ENCODE data around the gene WDR31.
"Not testable (repeated sequence)": the region's sequence is repeated elsewhere in the genome, so short reads cannot be mapped to it uniquely, and the experiment has no call there.

WDR31 gene

DNA sequence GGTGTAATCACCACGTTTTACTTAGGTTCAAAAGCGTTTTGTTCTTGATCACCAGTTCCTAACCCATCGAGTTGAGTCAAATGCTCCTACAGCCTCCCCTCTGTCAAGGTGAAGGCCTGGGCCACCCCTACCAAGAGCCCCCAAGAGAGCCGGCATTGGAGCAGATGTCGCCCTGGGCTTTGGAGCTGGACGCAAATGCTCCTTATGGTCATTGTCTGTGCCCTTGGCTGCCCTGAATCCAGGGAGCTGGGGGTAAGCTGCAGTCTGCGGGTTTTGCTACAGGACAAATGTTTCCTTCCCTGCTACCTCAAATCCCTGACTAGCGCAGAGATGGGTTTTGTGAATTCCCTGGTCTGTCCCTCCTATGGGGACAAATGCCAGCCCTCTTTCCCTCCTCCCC, 41.8 kb downstream of the WDR31 start:
- no peak for DNase-seq (ENCODE audit: low read depth in 2 of 2)

DNA sequence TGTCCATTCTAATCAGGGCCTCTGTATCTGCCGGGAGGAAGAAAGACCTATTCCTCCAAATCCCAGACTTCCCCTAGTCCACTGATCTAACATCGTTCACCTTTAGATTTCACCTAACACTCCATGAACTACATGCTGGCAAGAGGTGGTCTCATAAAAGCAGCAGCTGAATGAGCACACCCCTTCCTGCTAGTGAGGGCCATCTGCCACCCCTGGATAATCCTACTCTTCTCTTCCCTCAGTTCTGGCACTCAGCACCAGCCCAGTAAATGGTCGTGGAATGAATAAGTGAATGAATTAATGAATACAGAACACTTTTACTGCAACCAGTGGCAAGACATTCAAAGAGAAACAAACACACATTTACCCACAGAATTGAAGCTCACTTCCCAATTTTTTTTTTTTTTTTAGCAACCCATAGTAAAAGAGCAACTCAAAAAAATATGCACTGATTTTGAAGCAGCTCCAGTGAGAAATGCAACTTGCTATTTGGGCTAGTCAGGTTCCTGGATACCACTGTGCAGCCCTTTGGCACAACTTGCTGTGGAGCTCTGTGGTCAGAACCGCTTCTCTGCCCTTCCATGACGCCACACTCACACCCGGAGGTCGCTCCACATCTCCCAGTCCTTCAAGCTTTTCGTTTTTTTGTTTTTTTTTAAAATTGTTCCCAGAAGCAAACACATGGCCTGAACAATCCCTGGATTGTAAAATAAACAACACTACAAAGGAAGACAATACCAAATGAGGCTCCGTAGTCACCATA, 43.1 kb downstream of the WDR31 start:
- DNase-seq (ENCODE audit: low read depth in 2 of 2) = no peak

DNA sequence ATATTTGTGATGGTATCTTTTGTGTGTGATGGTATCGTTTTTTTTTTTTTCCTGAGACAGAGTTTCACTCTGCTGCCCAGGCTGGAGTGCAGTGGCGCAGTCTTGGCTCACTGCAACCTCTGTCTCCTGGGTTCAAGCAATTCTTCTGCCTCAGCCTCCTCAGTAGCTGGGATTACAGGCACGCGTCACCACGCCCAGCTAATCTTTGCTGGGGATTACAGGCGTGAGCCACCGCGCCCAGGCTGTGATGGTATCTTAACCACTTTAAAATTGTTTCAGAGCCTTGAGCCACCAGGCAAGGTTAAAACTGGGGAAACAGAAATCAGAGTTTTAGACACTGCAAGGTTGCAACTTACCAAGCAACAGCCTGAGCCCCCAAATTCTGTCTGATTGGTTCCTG, 43.8 kb downstream of the WDR31 start:
- DNase-seq (ENCODE audit: low read depth in 2 of 2) = not testable (repeated sequence)

DNA sequence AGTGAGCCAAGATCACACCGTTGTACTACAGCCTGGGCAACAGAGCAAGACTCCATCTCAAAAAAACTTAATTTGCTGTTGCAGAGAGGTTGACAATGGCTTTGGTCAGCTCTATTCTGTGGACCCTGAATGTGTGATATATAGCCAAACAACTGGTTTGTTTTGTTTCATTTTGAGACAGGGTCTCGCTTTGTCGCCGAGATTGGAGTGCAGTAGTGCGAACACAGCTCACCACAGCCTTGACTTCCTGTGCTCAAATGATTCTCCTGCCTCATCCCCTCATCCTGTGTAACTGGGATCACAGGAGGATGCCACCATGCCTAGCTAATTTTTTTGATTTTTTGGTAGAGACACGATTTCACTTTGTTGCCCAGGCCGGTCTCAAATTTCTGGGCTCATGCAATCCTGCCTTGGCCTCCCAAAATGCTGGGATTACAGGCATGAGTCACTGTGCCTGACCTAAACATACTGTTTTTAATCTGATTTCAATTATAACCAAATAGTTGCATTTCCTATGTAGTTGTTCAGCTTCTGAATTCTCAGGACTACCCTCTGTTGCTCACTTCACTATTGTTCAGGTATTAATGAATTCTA, 46.7 kb downstream of the WDR31 start:
- DNase-seq (ENCODE audit: low read depth in 2 of 2) = no peak

DNA sequence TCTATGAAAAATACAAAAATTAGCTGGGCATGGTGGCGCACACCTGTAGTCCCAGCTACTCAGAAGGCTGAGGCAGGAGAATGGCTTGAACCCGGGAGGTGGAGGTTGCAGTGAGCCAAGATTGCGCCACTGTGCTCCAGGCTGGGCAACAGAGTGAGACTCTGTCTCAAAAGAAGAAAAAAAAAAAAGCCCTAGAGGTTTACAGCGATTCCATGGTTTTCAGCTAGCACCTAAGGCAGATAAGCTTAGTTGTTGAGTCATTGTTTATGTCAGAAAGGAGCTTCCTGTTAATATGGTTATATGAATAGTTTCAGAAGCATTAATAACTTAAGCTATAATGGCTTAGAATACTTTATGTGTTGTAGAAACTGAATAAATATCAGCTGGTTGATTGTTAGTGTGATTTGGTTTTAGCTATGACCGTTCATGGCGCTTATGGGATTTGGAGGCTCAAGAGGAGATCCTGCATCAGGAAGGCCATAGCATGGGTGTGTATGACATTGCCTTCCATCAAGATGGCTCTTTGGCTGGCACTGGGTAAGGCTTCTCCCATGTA, 49.9 kb downstream of the WDR31 start:
- no peak for DNase-seq (ENCODE audit: low read depth in 2 of 2)

DNA sequence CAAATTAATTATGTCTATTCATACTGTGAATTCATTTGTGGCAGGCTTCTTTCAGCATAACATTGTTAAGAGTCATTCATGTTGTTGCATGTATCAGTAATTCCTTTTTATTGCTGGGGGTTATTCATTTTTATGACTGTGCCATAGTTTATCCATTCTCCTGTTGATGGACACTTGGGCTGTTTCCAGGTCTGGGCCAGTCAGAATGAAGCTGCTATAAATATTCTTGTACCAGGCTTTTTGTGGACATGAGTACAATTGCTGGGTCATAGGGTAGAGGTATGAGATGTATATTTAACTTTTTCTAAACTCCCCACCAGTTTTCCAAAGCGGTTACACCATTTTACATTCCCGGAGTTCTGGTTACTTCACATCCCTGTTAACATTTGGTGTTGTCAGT, 51.0 kb downstream of the WDR31 start:
- no peak for DNase-seq (ENCODE audit: low read depth in 2 of 2)

DNA sequence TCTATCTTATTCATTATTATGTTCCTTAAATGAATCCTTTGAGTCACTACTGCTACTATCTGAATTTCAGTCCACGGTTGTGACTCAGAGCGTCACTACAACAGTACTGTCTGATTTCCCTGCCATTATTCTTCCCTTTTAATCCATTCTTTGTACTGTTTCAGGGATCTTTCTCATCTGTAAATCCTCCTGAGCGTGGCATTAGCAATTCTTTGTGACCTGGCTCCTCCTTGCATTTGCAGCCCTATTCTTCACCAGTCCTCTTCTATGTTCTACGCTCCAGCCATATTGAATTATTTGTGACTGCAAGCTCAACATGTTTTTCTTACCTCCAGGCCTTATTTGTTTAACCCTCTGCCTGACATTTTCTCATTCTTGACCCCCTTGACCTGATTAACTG, 58.7 kb downstream of the WDR31 start:
- DNase-seq (ENCODE audit: low read depth in 2 of 2) = no peak

DNA sequence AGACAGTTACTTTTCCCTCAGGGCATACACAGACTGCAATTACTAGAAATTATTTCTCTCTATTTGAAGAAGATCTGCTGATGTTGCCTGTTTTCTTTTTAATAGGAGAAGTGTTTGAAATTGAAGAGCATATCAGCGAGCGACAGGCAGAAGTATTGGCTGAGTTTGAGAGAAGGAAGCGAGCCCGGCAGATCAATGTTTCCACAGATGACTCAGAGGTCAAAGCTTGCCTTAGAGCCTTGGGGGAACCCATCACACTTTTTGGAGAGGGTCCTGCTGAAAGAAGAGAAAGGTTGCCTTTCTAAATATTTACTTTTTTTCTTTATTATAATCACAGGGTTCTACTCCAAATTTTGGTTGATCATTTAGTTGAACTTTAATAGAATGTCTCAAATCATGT, 61.2 kb downstream of the WDR31 start:
- no peak for DNase-seq (ENCODE audit: low read depth in 2 of 2)

DNA sequence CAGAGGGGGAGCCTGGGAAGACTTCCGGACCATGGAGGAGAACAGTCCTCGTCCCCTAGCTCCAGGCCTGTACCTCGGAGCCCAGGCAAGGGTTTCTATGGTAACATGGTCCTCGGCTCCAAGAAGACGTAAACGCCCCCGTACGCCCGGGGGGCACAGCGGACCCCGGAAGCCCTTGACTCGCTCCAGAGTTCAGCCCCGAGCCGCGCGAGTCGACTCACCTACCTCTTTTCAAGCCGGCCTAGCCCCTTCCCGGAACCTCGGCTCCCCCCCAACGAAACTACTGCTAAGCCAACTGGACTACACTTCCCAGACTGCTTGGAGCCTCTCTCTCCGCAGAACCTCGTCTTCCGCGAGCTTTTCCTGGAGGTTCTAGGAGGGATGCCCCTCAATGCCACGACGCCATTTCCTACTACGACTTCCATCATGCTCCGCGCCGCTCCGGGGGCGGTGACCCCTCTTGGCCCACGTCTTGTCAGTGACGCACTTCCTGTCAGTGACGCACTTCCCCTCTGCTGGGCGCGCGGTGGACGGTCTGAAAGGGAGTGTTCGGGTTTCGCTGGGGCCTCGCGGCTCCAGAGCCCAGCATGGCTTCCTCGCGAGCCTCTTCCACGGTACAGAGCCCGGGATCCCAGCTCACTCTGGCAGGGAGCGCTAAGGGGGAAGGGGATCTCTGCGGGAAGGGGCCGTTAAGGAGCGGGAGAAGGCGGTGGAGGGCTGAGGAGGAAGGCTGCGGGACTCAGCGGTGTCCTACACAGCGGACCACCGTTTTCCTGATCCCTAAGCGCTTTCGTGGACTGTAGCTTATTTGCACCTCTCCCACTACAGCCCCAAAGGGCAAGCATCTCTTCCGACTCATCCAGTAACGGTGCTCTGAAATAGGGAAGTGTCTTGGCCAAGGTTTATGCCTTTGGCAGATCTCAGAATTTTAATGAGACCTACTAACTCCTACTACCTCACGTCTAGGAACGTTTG, 64.6 kb downstream of the WDR31 start, which contains the start of the genes CDC26 and PRPF4:
Gene CDC26 (minus strand): TSS at position 416 of the 975 bp plus-strand sequence. CDS start 3,065 bp downstream, outside the sequence.
Gene PRPF4 (plus strand): TSS at position 502 of the 975 bp plus-strand sequence. CDS start 86 bp downstream, at position 588.
- DNase-seq (ENCODE audit: low read depth in 2 of 2) = peak; percentile 91 to 93

DNA sequence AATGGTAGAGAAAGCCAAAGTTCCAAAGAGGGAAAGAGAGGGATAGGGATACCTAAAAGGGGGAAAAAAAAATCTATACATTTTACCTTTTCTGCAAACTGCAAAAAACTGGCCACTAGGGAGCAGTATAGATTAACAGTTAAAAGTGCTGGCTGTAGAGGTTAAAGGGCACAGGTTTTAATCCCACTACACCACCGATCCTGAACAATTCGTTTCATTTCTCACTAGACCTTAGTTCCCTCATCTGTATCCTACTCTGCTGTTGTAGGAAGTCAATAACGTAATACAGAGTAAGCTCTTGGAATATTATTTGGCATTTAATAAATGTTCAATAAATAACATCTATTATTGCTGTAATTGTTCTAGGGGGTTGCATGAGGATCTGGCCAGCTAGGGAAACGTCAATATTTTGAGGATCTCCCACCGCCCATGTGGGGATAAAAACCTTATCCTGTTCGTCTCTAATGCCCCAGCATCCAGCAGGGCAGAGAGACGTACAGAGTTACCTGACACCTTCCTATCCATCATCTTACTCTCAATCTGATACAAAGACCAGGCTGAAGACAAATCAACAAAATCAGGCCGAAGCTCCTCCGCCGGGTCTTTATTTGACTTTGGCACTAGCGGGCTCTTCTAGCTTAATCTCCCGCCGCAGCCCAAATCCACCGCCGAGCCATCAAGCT, 65.5 kb downstream of the WDR31 start:
- DNase-seq (ENCODE audit: low read depth in 2 of 2) = no peak

DNA sequence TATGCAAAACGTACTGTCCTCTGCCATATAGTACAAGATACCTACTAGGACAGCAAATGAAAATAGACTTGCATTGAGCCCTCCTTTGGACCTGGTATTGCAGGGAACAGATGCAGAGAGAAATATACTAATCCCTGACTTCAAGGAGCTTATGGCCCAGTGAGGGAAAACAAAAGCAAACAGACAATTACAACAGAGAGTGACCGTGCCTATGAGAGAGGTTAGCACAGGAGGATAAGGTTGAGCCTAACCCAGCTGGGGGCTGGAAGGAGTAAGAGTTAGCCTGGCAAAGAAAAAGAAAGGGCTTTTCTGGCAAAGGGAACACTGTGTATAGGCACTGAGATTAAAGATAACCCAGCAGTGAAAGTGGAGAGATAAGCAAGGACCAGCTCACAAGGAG, 70.2 kb downstream of the WDR31 start:
- no peak for DNase-seq (ENCODE audit: low read depth in 2 of 2)

DNA sequence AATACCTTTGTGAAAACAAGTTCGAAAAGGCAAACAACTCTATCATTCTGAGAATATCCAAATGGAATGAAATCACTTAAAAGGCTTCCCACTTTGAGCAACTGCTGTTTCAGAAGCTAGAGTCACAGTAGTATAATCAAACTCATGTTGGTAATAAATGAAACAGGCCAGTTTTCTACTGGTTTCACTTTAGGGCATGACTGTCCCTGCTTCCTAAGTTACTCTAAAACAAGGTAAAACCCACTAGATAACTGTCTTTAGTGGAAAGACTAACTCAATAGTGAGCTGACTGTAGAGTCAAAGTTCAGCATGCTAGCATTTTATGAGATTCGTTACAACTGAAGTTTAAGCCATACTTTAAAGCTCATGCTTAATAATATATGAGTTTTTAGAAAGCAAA, 70.7 kb downstream of the WDR31 start:
- no peak for DNase-seq (ENCODE audit: low read depth in 2 of 2)

DNA sequence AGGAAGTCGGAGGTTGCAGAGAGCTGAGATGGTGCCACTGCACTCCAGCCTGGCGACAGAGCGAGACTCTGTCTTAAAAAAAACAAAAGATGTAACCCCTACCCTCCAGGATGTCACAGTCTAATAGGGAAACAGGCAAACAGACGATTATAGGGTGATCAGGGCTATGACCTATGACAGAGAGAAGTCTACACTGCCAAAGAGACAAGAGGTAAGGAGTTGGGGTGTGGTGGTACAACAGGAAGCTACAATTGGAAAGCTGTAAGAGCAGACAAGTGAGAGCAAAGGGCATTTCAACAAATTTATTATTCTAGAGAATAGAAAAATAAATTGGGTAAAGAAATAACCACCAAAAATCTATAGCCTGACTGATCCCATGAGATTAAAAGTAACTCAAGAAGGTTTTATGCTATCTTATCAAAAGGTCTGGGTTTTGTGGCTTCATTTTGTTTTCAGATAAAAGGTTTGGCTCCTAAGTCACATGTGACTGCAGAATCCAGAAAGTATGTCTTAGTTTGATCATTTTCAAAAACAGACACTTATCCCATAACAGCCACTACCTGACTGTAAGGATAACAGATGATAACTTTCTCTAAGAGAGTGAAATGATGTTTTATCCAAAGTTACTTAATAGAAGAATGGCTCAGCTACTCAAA, 72.0 kb downstream of the WDR31 start:
- DNase-seq (ENCODE audit: low read depth in 2 of 2) = no peak

DNA sequence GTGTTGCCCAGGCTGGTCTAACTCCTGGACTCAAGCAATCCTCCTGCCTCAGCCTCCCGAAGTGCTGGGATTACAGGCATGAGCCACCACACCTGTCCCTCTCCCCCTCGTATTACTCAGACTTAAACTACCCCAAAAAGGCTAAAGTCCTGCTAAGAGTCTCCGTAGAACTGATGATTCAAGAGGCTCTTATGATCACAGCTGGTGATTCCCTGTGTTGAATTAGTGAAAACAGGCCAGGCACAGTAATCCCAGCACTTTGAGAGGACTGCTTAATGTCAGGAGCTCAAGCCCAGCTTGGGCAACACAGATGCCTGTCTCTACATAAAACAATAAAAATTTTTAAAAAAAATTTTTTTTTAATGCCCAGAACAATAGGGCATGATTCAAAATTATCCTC, 73.9 kb downstream of the WDR31 start:
- DNase-seq (ENCODE audit: low read depth in 2 of 2) = no peak
